Mucosa of rectum (tissue), 2 donors: ENCODE measurements around the gene PARP11.

Experiments
- H3K27ac ChIP-seq, 2 donors: one replicate each; pipeline ENCODE4 v1.7.0; 2013; ENCODE audit warnings: inconsistent platforms in 2 of 2, low read depth in 2 of 2, low read length in 2 of 2
- H3K27me3 ChIP-seq, 2 donors: one replicate each; pipeline ENCODE4 v1.7.0; 2013; ENCODE audit warnings: low read length in 2 of 2; ENCODE audit not compliant: control insufficient read depth in 2 of 2, insufficient read depth in 2 of 2
- H3K36me3 ChIP-seq, 2 donors: one replicate each; pipeline ENCODE4 v1.7.0; 2013; ENCODE audit warnings: low read length in 2 of 2; ENCODE audit not compliant: control insufficient read depth in 2 of 2, insufficient read depth in 2 of 2
- H3K4me1 ChIP-seq, 2 donors: one replicate each; pipeline ENCODE4 v1.7.0; 2013; ENCODE audit warnings: low read length in 2 of 2, mild to moderate bottlenecking in 1 of 2; ENCODE audit not compliant: control insufficient read depth in 2 of 2, insufficient read depth in 2 of 2
- H3K4me3 ChIP-seq, 2 donors: one replicate each; pipeline ENCODE4 v1.7.0; 2013; ENCODE audit warnings: low read length in 2 of 2
- H3K9ac ChIP-seq, 2 donors: one replicate each; pipeline ENCODE4 v1.7.0; 2013; ENCODE audit warnings: low read length in 2 of 2, low read depth in 1 of 2, mild to moderate bottlenecking in 1 of 2
- H3K9me3 ChIP-seq, 2 donors: one replicate each; pipeline ENCODE4 v1.7.0; 2013; ENCODE audit warnings: low read length in 2 of 2; ENCODE audit not compliant: control insufficient read depth in 2 of 2
- donor health status: healthy.
- donor health status: Normal muscosa, but diverticular disease.

PARP11 gene

GRCh38 chr12:3805077-3805476 is 68.1 kb downstream of the PARP11 start:
- no peaks in the 10 kb centered on the region for H3K9me3 ChIP-seq
- no peaks in the 10 kb centered on the region for H3K27me3 ChIP-seq
- no peak overlapping the region for H3K9ac ChIP-seq
- no peak overlapping the region for H3K4me3 ChIP-seq
- no peaks in the 10 kb centered on the region for H3K36me3 ChIP-seq
- no peak overlapping the region for H3K27ac ChIP-seq
- H3K4me1 ChIP-seq, result no peaks in the 10 kb centered on the region

DNA sequence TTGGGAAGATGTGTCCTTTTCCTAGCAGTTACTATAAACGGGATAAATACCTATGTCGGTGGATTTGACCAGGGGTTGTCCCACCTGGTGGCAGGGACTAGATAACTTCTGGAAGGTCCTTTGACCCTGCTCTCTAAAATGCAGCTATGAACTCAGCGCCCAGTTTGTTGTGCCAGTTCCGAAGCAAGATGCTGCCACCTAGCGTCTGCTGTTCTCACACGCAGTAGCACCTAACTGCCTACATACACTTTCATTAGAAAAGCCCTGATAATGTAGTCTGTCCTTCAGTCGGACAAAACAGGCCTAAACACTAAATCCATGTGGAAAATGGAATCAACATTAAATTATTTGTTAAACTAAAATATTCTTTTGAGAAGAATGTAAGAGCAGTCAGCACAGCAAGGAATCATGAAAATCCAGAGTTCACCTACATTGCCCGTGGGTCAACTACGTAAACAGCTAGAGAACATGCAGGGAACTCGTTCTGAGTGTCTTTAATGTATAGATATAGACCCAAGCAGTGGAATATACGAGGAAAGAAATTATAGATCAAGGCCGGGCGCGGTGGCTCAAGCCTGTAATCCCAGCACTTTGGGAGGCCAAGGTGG is 69.2 kb downstream of the PARP11 start:
- no peaks in the 10 kb centered on the region for H3K9me3 ChIP-seq
- no peak overlapping the region for H3K4me3 ChIP-seq
- H3K9ac ChIP-seq, result no peak overlapping the region
- no peaks in the 10 kb centered on the region for H3K36me3 ChIP-seq
- H3K27me3 ChIP-seq, result no peaks in the 10 kb centered on the region
- H3K4me1 ChIP-seq, result no peaks in the 10 kb centered on the region
- H3K27ac ChIP-seq, result no peak overlapping the region

DNA sequence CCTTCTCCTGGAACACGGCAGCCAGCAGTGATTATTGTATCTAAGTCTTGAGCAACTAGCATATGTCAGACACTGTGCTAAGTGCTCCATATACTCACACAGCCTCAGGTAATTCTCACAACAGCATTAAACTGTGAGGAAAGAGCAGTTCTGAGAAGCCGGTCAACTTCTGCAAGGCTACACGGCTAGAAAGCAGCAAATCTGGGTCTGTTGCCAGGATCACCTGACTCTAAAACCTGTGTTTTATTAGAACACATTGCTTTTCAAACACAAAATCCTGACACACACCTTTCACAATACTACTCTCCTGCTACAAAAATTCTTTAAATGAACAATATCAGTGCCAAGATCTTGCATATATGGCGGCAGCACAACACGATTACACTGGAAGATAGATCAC is 70.5 kb downstream of the PARP11 start:
- no peaks in the 10 kb centered on the region for H3K4me1 ChIP-seq
- no peaks in the 10 kb centered on the region for H3K9me3 ChIP-seq
- H3K9ac ChIP-seq, result no peak overlapping the region
- no peak overlapping the region for H3K4me3 ChIP-seq
- H3K36me3 ChIP-seq, result no peaks in the 10 kb centered on the region
- H3K27me3 ChIP-seq, result no peaks in the 10 kb centered on the region
- no peak overlapping the region for H3K27ac ChIP-seq

DNA sequence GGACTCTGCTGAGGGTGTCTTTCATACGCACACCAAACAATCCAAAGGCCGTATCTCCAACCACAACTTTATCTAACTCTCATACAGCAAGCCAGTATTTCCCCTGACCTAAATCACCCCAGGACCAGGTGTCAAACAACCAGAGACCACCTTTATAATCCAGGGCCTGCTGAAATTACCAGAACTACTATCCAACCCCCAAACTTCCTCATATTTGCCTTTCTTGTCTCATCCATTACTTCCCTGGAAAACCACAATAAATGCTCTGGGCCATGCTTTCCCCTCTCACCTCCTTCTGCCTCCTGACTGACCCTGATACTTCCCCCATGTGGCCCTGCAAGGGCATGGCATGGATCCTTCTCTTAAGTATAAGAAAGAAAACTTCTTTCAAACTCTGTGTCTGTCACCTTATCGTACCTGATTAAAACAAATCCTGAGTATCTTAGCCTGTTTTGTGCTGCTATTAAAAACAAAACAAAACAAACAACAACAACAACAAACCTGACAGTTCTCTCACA is 75.6 kb downstream of the PARP11 start:
- Histone ChIP-seq H3K36me3 (no peaks in the 10 kb centered on the region), H3K9me3 (no peaks in the 10 kb centered on the region)

GRCh38 chr12:3795492-3796133 is 77.6 kb downstream of the PARP11 start:
- no peak overlapping the region for H3K4me3 ChIP-seq
- H3K27me3 ChIP-seq, result no peaks in the 10 kb centered on the region
- no peaks in the 10 kb centered on the region for H3K36me3 ChIP-seq
- no peak overlapping the region for H3K27ac ChIP-seq
- no peaks in the 10 kb centered on the region for H3K9me3 ChIP-seq
- no peaks in the 10 kb centered on the region for H3K4me1 ChIP-seq
- H3K9ac ChIP-seq, result no peak overlapping the region

More for the DNA sequence above, 75.6 kb downstream of the PARP11 start:
- Histone ChIP-seq H3K9ac (no peak overlapping the region), H3K4me1 (no peaks in the 10 kb centered on the region), H3K4me3 (no peak overlapping the region), H3K27me3 (no peaks in the 10 kb centered on the region), H3K27ac (no peak overlapping the region)

DNA sequence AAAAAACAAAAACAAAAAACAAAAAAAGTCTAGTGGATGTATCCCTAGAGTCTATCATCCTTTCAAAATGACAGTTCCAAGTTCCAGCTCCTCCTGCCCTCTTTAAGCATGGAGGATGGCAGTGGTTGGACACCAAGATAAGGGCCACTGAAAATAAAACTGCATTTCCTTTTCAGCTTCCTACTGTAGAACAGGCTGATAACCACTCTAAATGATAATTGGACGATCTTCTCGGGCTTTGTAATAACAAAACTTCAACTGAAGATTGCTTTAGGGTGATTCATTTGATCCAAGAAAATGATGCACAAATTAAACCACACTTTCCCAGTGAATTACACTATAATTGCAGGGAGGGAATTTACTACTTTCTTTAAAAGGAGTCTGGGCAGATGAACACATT is 78.1 kb downstream of the PARP11 start:
- no peaks in the 10 kb centered on the region for H3K9me3 ChIP-seq
- H3K27ac ChIP-seq, result no peak overlapping the region
- H3K9ac ChIP-seq, result no peak overlapping the region
- no peaks in the 10 kb centered on the region for H3K36me3 ChIP-seq
- H3K27me3 ChIP-seq, result no peaks in the 10 kb centered on the region
- H3K4me1 ChIP-seq, result no peaks in the 10 kb centered on the region
- no peak overlapping the region for H3K4me3 ChIP-seq

- no peaks in the 10 kb centered on the region for H3K4me1 ChIP-seq
- H3K9ac ChIP-seq, result no peak overlapping the region
- H3K9me3 ChIP-seq, result no peaks in the 10 kb centered on the region
- H3K36me3 ChIP-seq, result no peaks in the 10 kb centered on the region
- H3K27me3 ChIP-seq, result no peaks in the 10 kb centered on the region
- H3K27ac ChIP-seq, result no peak overlapping the region
- H3K4me3 ChIP-seq, result no peak overlapping the region
These were observed 80.4 kb downstream of the PARP11 start for GRCh38 chr12:3792623-3793288.

DNA sequence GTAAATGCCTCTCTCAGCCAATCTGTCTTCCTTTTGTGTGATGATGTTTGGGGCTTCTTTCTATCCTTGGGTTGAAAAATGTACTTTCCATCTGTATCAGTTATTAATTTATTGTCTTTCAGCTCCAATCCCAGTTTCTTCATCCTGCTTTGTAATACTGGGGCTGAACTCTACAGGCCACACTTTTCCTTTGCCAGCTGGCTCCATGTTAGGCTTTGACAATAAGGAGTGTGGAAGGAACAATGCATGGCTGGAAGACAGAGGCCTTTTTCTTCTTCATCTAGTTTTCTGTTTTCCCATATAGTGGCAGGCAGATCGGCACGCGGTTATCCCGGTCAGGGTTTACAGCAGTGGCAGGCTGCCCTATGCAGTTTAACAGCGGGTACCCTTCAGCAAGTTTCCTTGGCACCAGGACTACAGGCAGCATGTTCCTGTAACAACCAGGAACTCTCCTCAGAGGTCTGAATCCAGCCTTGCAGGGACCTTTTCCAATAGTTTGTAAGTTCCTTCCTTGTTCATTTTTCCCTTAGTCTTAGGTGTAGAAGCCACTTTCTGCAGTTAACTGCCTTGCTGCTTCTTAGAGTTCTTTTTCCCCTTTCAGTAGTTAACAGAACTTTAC is 81.8 kb downstream of the PARP11 start:
- H3K9ac ChIP-seq, result no peak overlapping the region
- H3K36me3 ChIP-seq, result no peaks in the 10 kb centered on the region
- no peaks in the 10 kb centered on the region for H3K4me1 ChIP-seq
- no peak overlapping the region for H3K4me3 ChIP-seq
- H3K27me3 ChIP-seq, result no peaks in the 10 kb centered on the region
- H3K9me3 ChIP-seq, result no peaks in the 10 kb centered on the region
- H3K27ac ChIP-seq, result no peak overlapping the region

DNA sequence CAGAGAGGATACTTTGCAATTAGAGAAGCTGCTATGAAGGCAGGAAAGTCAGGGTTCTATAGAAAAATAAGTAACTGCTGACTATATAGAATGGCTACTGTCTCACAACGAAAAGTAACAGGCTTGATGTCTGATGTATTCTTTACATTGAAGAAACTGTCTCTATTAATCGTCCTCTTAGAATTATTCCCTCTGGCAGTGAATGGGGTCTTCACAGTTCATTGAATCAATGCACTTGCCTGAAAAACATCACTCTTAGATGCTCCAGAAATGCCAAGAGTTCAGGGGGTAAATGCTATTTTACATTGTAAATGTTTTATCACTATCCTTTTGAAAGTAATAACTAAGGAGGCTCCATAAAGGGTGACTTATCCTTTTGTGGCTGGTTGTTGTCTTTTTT is 82.6 kb downstream of the PARP11 start:
- H3K36me3 ChIP-seq, result no peaks in the 10 kb centered on the region
- H3K9ac ChIP-seq, result no peak overlapping the region
- H3K9me3 ChIP-seq, result no peaks in the 10 kb centered on the region
- no peaks in the 10 kb centered on the region for H3K27me3 ChIP-seq
- H3K4me1 ChIP-seq, result no peaks in the 10 kb centered on the region
- H3K4me3 ChIP-seq, result no peak overlapping the region
- H3K27ac ChIP-seq, result no peak overlapping the region

GRCh38 chr12:3789838-3790237 is 83.4 kb downstream of the PARP11 start:
- Histone ChIP-seq H3K4me1 (no peaks in the 10 kb centered on the region), H3K27ac (no peak overlapping the region), H3K9me3 (no peaks in the 10 kb centered on the region), H3K4me3 (no peak overlapping the region), H3K9ac (no peak overlapping the region), H3K27me3 (no peaks in the 10 kb centered on the region), H3K36me3 (no peaks in the 10 kb centered on the region)
